Measurements from ENCODE around the gene PSMD1. TPM values are rescaled to one million over a fixed set of nuclear protein-coding genes. Genes with fewer than 3 reads are reported as not detected.

The PSMD1 gene
- total and polyA plus RNA-seq, 2 experiments from 2014 or later = 148 to 177 TPM

- TF ChIP-seq CTCF (conservative IDR thresholded peaks at IDR 0.05; ENCODE audit: low read depth in 2 of 2) (no peak), JUNB (IDR thresholded peaks at IDR 0.05; ENCODE audit: unreplicated experiment) (no peak), ZNF114 (CRISPR knock-in tag; IDR thresholded peaks at IDR 0.05) (no peak), NANOG (IDR thresholded peaks at IDR 0.05; ENCODE audit: borderline replicate concordance) (no peak), ZNF331 (CRISPR knock-in tag; IDR thresholded peaks at IDR 0.05; ENCODE audit: low read depth) (no peak)
Observed at GRCh38 chr2:231117148-231117547, 60.5 kb downstream of the PSMD1 start (continued).

GRCh38 chr2:231117922-231118613 is 61.4 kb downstream of the PSMD1 start:
- DNase-seq (ENCODE audit: low spot score) (no peak), ATAC-seq (no peak)
- Histone ChIP-seq H3K9me2 (ENCODE audit: insufficient read depth) (no peaks in the 10 kb centered on the region), H3K4me1 (ENCODE audit: insufficient read depth) (peaks cover 25% of the 10 kb centered on the region), H3F3A (replicated peaks; ENCODE audit: low read depth) (no peaks in the 10 kb centered on the region), H4K20me1 (replicated peaks; ENCODE audit: insufficient read depth) (no peaks in the 10 kb centered on the region), H3K79me2 (replicated peaks; ENCODE audit: insufficient read depth) (no peaks in the 10 kb centered on the region), H3K27ac (ENCODE audit: low read depth) (no peak overlapping the region), H2AFZ (no peak overlapping the region), H3K27me3 (ENCODE audit: insufficient read depth) (no peaks in the 10 kb centered on the region), H3K4me2 (no peak overlapping the region), H3K36me3 (ENCODE audit: insufficient read depth) (no peaks in the 10 kb centered on the region), H3K4me3 (no peak overlapping the region)
- H3K27ac Mint-ChIP-seq = no peak overlapping the region
- no peaks in the 10 kb centered on the region for H3K36me3 Mint-ChIP-seq (ENCODE audit: low read depth)
- H3K9me3 Mint-ChIP-seq = no peaks in the 10 kb centered on the region
- peaks cover 28% of the 10 kb centered on the region for H3K4me1 Mint-ChIP-seq
- H3K27me3 Mint-ChIP-seq (ENCODE audit: insufficient read depth, low read depth, poor library complexity) = no peaks in the 10 kb centered on the region
- H3K4me3 Mint-ChIP-seq = no peak overlapping the region
- TF ChIP-seq ZNF462 (CRISPR knock-in tag; IDR thresholded peaks at IDR 0.05) (no peak), EZH2 (IDR thresholded peaks at IDR 0.05; ENCODE audit: low read depth, unreplicated experiment) (no peak), POLR2AphosphoS5 (IDR thresholded peaks at IDR 0.05; ENCODE audit: low read depth) (no peak), EZH2phosphoT487 (IDR thresholded peaks at IDR 0.05; ENCODE audit: unreplicated experiment) (no peak), REST (IDR thresholded peaks at IDR 0.05; ENCODE audit: unreplicated experiment) (no peak), ETS1 (IDR thresholded peaks at IDR 0.05) (no peak), CREB1 (CRISPR knock-in tag; IDR thresholded peaks at IDR 0.05; ENCODE audit: low read depth) (no peak), ZNF114 (CRISPR knock-in tag; IDR thresholded peaks at IDR 0.05) (no peak), STAT1 (IDR thresholded peaks at IDR 0.05; ENCODE audit: unreplicated experiment) (no peak), JUNB (IDR thresholded peaks at IDR 0.05; ENCODE audit: unreplicated experiment) (no peak)

All from GM23338 (cell line).